ENCODE data around the gene REV3L. TPM values are rescaled to one million over a fixed set of nuclear protein-coding genes. Genes with fewer than 3 reads are reported as not detected.

REV3L gene
- total and polyA plus RNA-seq, 9 of the 15 experiments (the other 6 are each of a cell fraction or from before 2014, with no cell fraction given) = 5.5 to 24.4 (median 14.4) TPM

DNA sequence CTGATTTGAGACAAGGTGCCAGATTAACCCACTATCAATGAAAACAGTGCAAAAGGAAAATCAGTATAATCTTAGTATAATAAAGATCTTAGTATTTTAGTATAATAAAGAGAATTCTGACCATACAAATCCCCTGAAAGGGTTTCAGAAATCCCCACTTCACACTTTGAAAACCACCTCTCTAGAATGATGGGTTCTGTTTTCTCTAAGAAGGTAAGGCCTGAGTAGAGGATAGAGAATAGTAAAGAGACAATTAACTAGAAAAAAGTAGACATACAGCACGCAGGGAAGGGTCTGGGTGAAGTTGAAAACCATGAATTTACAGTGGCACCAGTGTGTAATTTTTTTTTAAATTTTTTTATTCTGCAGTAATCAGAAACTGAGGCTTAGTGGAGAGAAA is 73.6 kb downstream of the REV3L start (continued):
- TF ChIP-seq, protein P1, sequence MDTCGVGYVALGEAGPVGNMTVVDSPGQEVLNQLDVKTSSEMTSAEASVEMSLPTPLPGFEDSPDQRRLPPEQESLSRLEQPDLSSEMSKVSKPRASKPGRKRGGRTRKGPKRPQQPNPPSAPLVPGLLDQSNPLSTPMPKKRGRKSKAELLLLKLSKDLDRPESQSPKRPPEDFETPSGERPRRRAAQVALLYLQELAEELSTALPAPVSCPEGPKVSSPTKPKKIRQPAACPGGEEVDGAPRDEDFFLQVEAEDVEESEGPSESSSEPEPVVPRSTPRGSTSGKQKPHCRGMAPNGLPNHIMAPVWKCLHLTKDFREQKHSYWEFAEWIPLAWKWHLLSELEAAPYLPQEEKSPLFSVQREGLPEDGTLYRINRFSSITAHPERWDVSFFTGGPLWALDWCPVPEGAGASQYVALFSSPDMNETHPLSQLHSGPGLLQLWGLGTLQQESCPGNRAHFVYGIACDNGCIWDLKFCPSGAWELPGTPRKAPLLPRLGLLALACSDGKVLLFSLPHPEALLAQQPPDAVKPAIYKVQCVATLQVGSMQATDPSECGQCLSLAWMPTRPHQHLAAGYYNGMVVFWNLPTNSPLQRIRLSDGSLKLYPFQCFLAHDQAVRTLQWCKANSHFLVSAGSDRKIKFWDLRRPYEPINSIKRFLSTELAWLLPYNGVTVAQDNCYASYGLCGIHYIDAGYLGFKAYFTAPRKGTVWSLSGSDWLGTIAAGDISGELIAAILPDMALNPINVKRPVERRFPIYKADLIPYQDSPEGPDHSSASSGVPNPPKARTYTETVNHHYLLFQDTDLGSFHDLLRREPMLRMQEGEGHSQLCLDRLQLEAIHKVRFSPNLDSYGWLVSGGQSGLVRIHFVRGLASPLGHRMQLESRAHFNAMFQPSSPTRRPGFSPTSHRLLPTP (IDR thresholded peaks at IDR 0.05; ENCODE audit: borderline replicate concordance, extremely low read depth, insufficient read length) = no peak
- no peak for TF ChIP-seq MTA2 (IDR thresholded peaks at IDR 0.05; ENCODE audit: low read depth)
- TF ChIP-seq ZBTB7A (IDR thresholded peaks at IDR 0.05; ENCODE audit: borderline replicate concordance, control insufficient read depth, low read depth, low read length) = no peak

DNA sequence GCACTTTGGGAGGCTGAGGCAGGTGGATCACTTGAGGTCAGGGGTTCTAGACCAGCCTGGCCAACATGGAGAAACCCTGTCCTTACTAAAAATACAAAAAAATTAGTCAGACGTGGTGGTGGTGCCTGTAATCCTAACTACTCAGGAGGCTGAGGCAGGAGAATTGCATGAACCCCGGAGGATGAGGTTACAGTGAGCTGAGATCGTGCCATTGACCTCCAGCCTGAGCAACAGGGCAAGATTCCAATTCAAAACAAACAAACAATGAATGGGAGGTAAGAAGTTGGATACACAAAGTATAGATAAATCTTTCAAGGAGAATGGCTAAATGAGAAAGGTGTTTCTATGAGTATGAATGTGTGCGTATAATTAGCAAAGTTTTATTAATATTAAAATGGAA is 75.3 kb downstream of the REV3L start:
- 82% methylated on average over 4 of the region's 4 CpGs for WGBS (ENCODE audit: insufficient coverage, low coverage, missing lambda C conversion rate)
- TF ChIP-seq POLR2AphosphoS2 (IDR thresholded peaks at IDR 0.05; ENCODE audit: low read length) (no peak), SRF (CRISPR knock-in tag; IDR thresholded peaks at IDR 0.05) (no peak), U2AF2 (optimal IDR thresholded peaks at IDR 0.05; ENCODE audit: low read depth, low read length) (no peak), CREB1 (IDR thresholded peaks at IDR 0.05) (no peak), CREB1 (CRISPR knock-in tag; IDR thresholded peaks at IDR 0.05) (no peak), HDAC2 (IDR thresholded peaks at IDR 0.05) (no peak), POLR2AphosphoS5 (IDR thresholded peaks at IDR 0.05; ENCODE audit: control insufficient read depth, insufficient read depth, low read depth, low read length) (no peak), RUNX1 (IDR thresholded peaks at IDR 0.05; ENCODE audit: low read depth) (no peak), SIN3B (IDR thresholded peaks at IDR 0.05; ENCODE audit: low read depth) (no peak), EP300 (IDR thresholded peaks at IDR 0.05; ENCODE audit: low read length) (no peak), MIER1 (IDR thresholded peaks at IDR 0.05; ENCODE audit: low read depth) (no peak), ZFX (CRISPR knock-in tag; IDR thresholded peaks at IDR 0.05) (no peak), ESRRA (IDR thresholded peaks at IDR 0.05; ENCODE audit: borderline replicate concordance, low read depth) (no peak), LCOR (CRISPR knock-in tag; IDR thresholded peaks at IDR 0.05) (no peak)
- TF ChIP-seq, protein P2, sequence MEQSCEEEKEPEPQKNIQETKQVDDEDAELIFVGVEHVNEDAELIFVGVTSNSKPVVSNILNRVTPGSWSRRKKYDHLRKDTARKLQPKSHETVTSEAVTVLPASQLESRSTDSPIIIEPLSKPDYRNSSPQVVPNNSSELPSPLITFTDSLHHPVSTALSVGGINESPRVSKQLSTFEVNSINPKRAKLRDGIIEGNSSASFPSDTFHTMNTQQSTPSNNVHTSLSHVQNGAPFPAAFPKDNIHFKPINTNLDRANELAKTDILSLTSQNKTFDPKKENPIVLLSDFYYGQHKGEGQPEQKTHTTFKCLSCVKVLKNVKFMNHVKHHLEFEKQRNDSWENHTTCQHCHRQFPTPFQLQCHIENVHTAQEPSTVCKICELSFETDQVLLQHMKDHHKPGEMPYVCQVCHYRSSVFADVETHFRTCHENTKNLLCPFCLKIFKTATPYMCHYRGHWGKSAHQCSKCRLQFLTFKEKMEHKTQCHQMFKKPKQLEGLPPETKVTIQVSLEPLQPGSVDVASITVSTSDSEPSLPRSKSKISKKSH (CRISPR knock-in tag; IDR thresholded peaks at IDR 0.05) = no peak
- TF ChIP-seq, protein P3, sequence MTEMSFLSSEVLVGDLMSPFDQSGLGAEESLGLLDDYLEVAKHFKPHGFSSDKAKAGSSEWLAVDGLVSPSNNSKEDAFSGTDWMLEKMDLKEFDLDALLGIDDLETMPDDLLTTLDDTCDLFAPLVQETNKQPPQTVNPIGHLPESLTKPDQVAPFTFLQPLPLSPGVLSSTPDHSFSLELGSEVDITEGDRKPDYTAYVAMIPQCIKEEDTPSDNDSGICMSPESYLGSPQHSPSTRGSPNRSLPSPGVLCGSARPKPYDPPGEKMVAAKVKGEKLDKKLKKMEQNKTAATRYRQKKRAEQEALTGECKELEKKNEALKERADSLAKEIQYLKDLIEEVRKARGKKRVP (CRISPR knock-in tag; IDR thresholded peaks at IDR 0.05) = no peak

More for the DNA sequence above, 75.3 kb downstream of the REV3L start:
- no peak overlapping the region for H2AFZ ChIP-seq (ENCODE audit: low read depth, low read length)
- no peaks in the 10 kb centered on the region for H3K27me3 ChIP-seq (ENCODE audit: control insufficient read depth in 2 of 2, insufficient read depth in 2 of 2, low read length in 2 of 2)
- no peak overlapping the region for H3K9ac ChIP-seq (ENCODE audit: insufficient read depth in 1 of 2, low read depth in 2 of 2, low read length in 2 of 2)
- intact Hi-C loops (cut with micrococcal nuclease) (no loop called here), in situ Hi-C loops (cut with MboI) (no loop called here)
- H3K9me1 ChIP-seq (ENCODE audit: control insufficient read depth, insufficient read depth, low read length) = no peaks in the 10 kb centered on the region
- H3K9me3 ChIP-seq (replicated peaks; ENCODE audit: control insufficient read depth, insufficient read depth, low read depth, low read length) = no peaks in the 10 kb centered on the region
- ChIA-PET CTCF (ENCODE audit: low intra/inter-chr PET ratio) (no interaction called here), POLR2A (interaction anchor here (1.0 kb wide), 1 partner anchor 27 kb away, joined by 3 read pairs; no protein-coding TSS in a partner anchor)
- peaks cover 59% of the 10 kb centered on the region for H3K36me3 ChIP-seq (ENCODE audit: control insufficient read depth, insufficient read depth, low read length)
- FAIRE-seq = no peak
- ATAC-seq = no peak
- no peaks in the 10 kb centered on the region for H4K20me1 ChIP-seq (replicated peaks; ENCODE audit: control insufficient read depth, insufficient read depth, low read length)
- H3K27ac ChIP-seq (ENCODE audit: extremely low read depth, low read depth, low read length) = no peak overlapping the region
- H3K4me1 ChIP-seq (replicated peaks in 1 of 2; ENCODE audit: control insufficient read depth in 2 of 2, insufficient read depth in 2 of 2, low read length in 2 of 2) = peaks cover 0 to 11% of the 10 kb centered on the region in 2 experiments; a peak in 2 of 5 replicates
- no peaks in the 10 kb centered on the region for H3K79me2 ChIP-seq (ENCODE audit: control insufficient read depth, insufficient read depth, low read length)
- BruUV-seq (replicated peaks) = no TSS peak
- no peak overlapping the region for H3K4me3 ChIP-seq
- no peak overlapping the region for H3K4me2 ChIP-seq (ENCODE audit: insufficient read depth, low read length)
- DNase-seq (ENCODE audit: extremely low read depth in 1 of 4, low spot score in 3 of 4) = no peak
